A673 (cell line): ENCODE results near the gene TEX44. TPM values are rescaled to one million over a fixed set of nuclear protein-coding genes. Genes with fewer than 3 reads are reported as not detected.

ENCODE experiments used
- BruUV-seq: library from RNA; stranded (reverse); fragments of 400-500 nt; replicated peaks from 2 replicates; lab custom pipeline; 2021; lab: Mats Ljungman, UMichigan
- CTCF ChIA-PET: fragments of 300-600 bp; sonication (Branson Sonifier 250); formaldehyde crosslinking; loops from one replicate; lab custom pipeline; 2022; ENCODE audit warnings: antibody characterized with exemption; lab: Charles Lee
- POLR2A ChIA-PET: fragments of 300-600 bp; sonication (Branson Sonifier 250); formaldehyde crosslinking; loops from one replicate; lab custom pipeline; 2022; ENCODE audit warnings: antibody characterized with exemption; ENCODE audit not compliant: low non-redundant PET; lab: Charles Lee
- DNase-seq: peaks from one replicate; pipeline ENCODE4 v3.0.0-alpha.2; 2015; ENCODE audit warnings: low spot score
- H3K27ac ChIP-seq: fragments of 200-600 bp; sonication (generic); 2 replicates; pipeline ENCODE4 v1.5.1; 2016; ENCODE audit warnings: mixed run types, low read depth, mild to moderate bottlenecking, mixed read lengths, antibody characterized with exemption, low read length; ENCODE audit not compliant: poor library complexity, severe bottlenecking
- H3K27me3 ChIP-seq: fragments of 200-600 bp; sonication (generic); replicated peaks from 2 replicates; pipeline ENCODE4 v1.6.1; 2017; ENCODE audit warnings: mixed run types, low read depth, mild to moderate bottlenecking, mixed read lengths, antibody characterized with exemption, low read length; ENCODE audit not compliant: insufficient read depth, poor library complexity
- H3K36me3 ChIP-seq: fragments of 200-600 bp; sonication (generic); 2 replicates; pipeline ENCODE4 v1.6.1; 2016; ENCODE audit warnings: mixed run types, mild to moderate bottlenecking, mixed read lengths, antibody characterized with exemption, low read length; ENCODE audit not compliant: insufficient read depth, poor library complexity, severe bottlenecking
- H3K4me1 ChIP-seq: fragments of 200-600 bp; sonication (generic); 2 replicates; pipeline ENCODE4 v1.6.1; 2017; ENCODE audit warnings: mixed run types, mild to moderate bottlenecking, mixed read lengths, antibody characterized with exemption, low read length; ENCODE audit not compliant: insufficient read depth, poor library complexity, severe bottlenecking
- H3K4me3 ChIP-seq: fragments of 200-600 bp; sonication (generic); 2 replicates; pipeline ENCODE4 v1.5.1; 2016; ENCODE audit warnings: low read depth, mixed run types, mild to moderate bottlenecking, mixed read lengths, low read length; ENCODE audit not compliant: poor library complexity, severe bottlenecking
- H3K9me3 ChIP-seq: fragments of 200-600 bp; sonication (generic); 2 replicates; pipeline ENCODE4 v1.6.1; 2016; ENCODE audit warnings: mixed run types, low read depth, mild to moderate bottlenecking, mixed read lengths, antibody characterized with exemption, low read length; ENCODE audit not compliant: poor library complexity, severe bottlenecking
- EZH2 ChIP-seq: fragments of 200-600 bp; sonication (generic); IDR thresholded peaks from 2 replicates; pipeline ENCODE4 v1.6.1; 2017; ENCODE audit warnings: borderline replicate concordance, low read depth, mild to moderate bottlenecking, mixed read lengths, antibody characterized with exemption, low read length; ENCODE audit not compliant: poor library complexity, severe bottlenecking
- intact Hi-C: fragments of 100-400 bp; cut with micrococcal nuclease; formaldehyde crosslinking; loops from one replicate; pipeline ENCODE4 v1.10.0; 2022; ENCODE audit not compliant: unreplicated experiment
- total RNA-seq: library from RNA; stranded (reverse); gene quantifications from 2 replicates; pipeline ENCODE4 v1.2.3, GENCODE V29; 2021
- TF ChIP-seq, protein P1 (sequence below): fragments of 300-800, 200-600 bp; sonication (generic); conservative IDR thresholded peaks from 2 replicates; pipeline ENCODE4 v1.5.1; 2017; ENCODE audit warnings: low read depth, mild to moderate bottlenecking, antibody characterized with exemption, low read length, moderate library complexity, mixed read lengths

Gene TEX44
- total RNA-seq, 1 experiment from 2014 or later = not detected

DNA sequence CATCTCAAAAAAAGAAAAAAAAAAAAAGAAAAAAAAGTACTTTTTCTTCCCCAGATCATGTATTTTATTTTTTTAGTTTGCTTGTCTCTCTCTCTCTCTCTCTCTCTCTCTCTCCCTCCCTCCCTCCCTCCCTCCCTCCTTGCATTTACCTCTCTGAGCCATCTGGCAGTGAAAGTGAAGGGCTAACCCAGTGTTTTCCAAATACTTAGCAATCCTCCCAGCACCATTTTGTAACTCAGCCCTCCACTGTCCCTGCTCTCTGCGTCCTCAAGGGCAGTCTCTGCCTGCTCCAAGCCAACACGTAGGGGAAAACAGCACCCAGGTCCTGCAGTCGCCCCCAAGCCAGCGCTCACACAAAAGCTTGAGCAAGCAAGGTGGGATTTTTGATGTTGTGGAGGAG is 19.6 kb upstream of the TEX44 start:
- Histone ChIP-seq H3K27me3 (no peaks in the 10 kb centered on the region), H3K4me1 (no peaks in the 10 kb centered on the region), H3K9me3 (no peaks in the 10 kb centered on the region), H3K27ac (no peak overlapping the region), H3K36me3 (no peaks in the 10 kb centered on the region), H3K4me3 (no peak overlapping the region)
- TF ChIP-seq EZH2 = no peak
- TF ChIP-seq, protein P1, sequence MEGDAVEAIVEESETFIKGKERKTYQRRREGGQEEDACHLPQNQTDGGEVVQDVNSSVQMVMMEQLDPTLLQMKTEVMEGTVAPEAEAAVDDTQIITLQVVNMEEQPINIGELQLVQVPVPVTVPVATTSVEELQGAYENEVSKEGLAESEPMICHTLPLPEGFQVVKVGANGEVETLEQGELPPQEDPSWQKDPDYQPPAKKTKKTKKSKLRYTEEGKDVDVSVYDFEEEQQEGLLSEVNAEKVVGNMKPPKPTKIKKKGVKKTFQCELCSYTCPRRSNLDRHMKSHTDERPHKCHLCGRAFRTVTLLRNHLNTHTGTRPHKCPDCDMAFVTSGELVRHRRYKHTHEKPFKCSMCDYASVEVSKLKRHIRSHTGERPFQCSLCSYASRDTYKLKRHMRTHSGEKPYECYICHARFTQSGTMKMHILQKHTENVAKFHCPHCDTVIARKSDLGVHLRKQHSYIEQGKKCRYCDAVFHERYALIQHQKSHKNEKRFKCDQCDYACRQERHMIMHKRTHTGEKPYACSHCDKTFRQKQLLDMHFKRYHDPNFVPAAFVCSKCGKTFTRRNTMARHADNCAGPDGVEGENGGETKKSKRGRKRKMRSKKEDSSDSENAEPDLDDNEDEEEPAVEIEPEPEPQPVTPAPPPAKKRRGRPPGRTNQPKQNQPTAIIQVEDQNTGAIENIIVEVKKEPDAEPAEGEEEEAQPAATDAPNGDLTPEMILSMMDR = no peak
- ChIA-PET POLR2A (interaction anchor here (0.7 kb wide), 1 partner anchor 41 kb away, joined by 9 read pairs; no protein-coding TSS in a partner anchor), CTCF (no interaction called here)
- DNase-seq = no peak
- intact Hi-C loops = no loop called here
- BruUV-seq = no TSS peak

DNA sequence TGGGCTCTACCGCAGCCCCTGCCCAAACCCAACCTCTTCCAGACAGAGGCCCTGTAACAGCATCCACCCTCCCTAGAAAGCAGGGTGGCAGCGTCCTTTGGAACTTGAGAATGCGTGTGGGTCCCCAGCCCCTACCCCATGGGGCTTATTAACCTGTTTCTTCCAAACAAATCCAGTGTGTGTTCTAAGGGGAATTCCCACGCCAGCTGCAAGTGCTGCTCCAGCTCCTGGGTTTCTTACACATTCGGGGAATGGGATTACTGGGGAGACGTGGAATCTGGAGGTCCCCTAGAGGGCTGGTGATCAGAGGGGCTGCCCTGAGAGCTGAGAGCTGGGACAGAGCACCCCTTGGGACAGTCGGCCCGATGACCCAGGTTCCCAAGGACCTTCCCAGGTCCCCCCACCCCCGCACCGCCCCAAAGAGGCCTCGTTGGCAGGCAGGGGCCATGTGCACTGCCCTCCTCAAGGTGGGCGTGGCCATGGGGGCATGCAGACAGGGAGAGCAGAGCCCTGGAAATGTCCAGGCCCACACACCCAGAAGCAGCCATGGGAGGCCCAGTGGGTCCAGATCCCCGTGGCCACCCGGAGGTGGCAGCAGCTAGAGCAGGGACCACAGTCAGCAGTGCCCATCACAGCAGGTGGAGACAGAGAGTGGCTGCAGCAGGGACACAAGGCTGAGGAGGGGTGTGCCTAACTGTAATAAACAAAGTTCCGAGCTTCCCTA is 18.8 kb upstream of the TEX44 start:
- Histone ChIP-seq H3K4me3 (no peak overlapping the region), H3K27me3 (no peaks in the 10 kb centered on the region), H3K9me3 (no peaks in the 10 kb centered on the region), H3K27ac (no peak overlapping the region), H3K36me3 (no peaks in the 10 kb centered on the region), H3K4me1 (no peaks in the 10 kb centered on the region)
- POLR2A ChIA-PET = no interaction called here
- intact Hi-C loops = no loop called here
- TF ChIP-seq, protein P1 = no peak
- TF ChIP-seq EZH2 = no peak
- CTCF ChIA-PET = no interaction called here
- no TSS peak for BruUV-seq
- DNase-seq = no peak

DNA sequence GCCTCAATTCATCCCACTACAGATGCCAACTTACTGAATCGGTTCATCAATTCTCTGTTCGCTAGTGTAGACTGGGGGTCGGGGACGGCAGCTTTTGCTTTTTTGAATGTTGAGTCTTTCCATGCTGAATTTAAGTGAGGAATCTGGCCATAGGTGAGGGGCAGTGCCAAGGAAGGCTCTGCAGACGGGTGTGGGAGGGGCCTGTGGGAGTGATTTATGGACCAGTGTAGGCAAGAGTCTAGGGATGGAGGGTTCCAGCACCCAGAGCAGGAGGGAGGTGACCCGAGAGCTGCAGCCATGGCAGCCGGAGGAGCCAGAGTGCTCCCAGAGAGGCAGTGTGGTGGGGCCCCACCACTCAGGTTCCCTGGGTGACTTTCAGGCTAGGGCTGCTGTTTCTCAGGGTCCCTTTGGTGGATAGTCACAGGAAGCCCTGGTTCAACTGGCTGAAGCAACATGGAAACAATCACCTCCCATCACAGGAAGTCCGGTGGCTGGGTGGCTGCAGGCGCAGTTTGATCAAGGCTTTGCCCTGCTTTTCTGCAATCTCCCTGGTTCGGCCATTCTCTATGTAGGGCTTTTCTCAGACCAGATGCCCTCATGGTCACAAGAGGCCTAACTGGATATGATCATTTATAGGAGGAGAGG is 16.9 kb upstream of the TEX44 start:
- no peaks in the 10 kb centered on the region for H3K9me3 ChIP-seq
- ChIA-PET CTCF (no interaction called here), POLR2A (no interaction called here)
- no peak overlapping the region for H3K4me3 ChIP-seq
- no peaks in the 10 kb centered on the region for H3K36me3 ChIP-seq
- DNase-seq = no peak
- intact Hi-C loops = no loop called here
- no peaks in the 10 kb centered on the region for H3K4me1 ChIP-seq
- no peak overlapping the region for H3K27ac ChIP-seq
- H3K27me3 ChIP-seq = no peaks in the 10 kb centered on the region
- TF ChIP-seq EZH2 = no peak
- TF ChIP-seq, protein P1 = no peak
- no TSS peak for BruUV-seq
